HepG2 (cell line): Measurements from ENCODE around the gene ABI3. TPM values are rescaled to one million over a fixed set of nuclear protein-coding genes. Genes with fewer than 3 reads are reported as not detected.

Experiments
- EP300 ChIP-seq, 3 experiments: sonication (generic) in 1 of 3; formaldehyde crosslinking in 1 of 3; IDR thresholded peaks; 2 replicates each; pipeline versions ENCODE4 v1.5.1 to v1.6.1; 2011 to 2020; ENCODE audit warnings: low read depth in 2 of 3, low read length in 2 of 3, borderline replicate concordance in 1 of 3, improper control_type of control experiment in 1 of 3, mild to moderate bottlenecking in 1 of 3, missing genetic modification reagents in 1 of 3, moderate library complexity in 1 of 3
- ETV6 ChIP-seq: sonication (generic); formaldehyde crosslinking; conservative IDR thresholded peaks from 2 replicates; pipeline ENCODE4 v1.4.0; 2020; ENCODE audit warnings: missing genetic modification reagents
- MZF1 ChIP-seq: sonication (generic); formaldehyde crosslinking; IDR thresholded peaks from 2 replicates; pipeline ENCODE4 v1.8.1; 2023; ENCODE audit warnings: mild to moderate bottlenecking, missing genetic modification reagents, borderline replicate concordance
- NFATC3 ChIP-seq: sonication (generic); formaldehyde crosslinking; IDR thresholded peaks from 2 replicates; pipeline ENCODE4 v1.5.1; 2020; ENCODE audit warnings: mild to moderate bottlenecking, missing genetic modification reagents
- NFKB2 ChIP-seq: sonication (generic); formaldehyde crosslinking; IDR thresholded peaks from 2 replicates; pipeline ENCODE4 v1.4.0; 2020; ENCODE audit warnings: missing genetic modification reagents, borderline replicate concordance
- NR2F2 ChIP-seq: IDR thresholded peaks from 2 replicates; pipeline ENCODE4 v1.6.1; 2012; ENCODE audit warnings: low read depth, inconsistent platforms, borderline replicate concordance
- ONECUT2 ChIP-seq: sonication (generic); formaldehyde crosslinking; IDR thresholded peaks from 2 replicates; pipeline ENCODE4 v1.4.0; 2020; ENCODE audit warnings: missing genetic modification reagents
- PAXIP1 ChIP-seq: sonication (generic); formaldehyde crosslinking; conservative IDR thresholded peaks from 2 replicates; pipeline ENCODE4 v1.4.0; 2020; ENCODE audit warnings: mild to moderate bottlenecking, missing genetic modification reagents, moderate library complexity
- PHF8 ChIP-seq: sonication (generic); formaldehyde crosslinking; IDR thresholded peaks from 2 replicates; pipeline ENCODE4 v1.5.0; 2020; ENCODE audit warnings: missing genetic modification reagents
- POGK ChIP-seq: sonication (generic); formaldehyde crosslinking; conservative IDR thresholded peaks from 2 replicates; pipeline ENCODE4 v1.8.0; 2022; ENCODE audit warnings: mild to moderate bottlenecking, moderate library complexity, missing genetic modification reagents
- ZIK1 ChIP-seq: sonication (generic); formaldehyde crosslinking; IDR thresholded peaks from 2 replicates; pipeline ENCODE4 v1.5.0; 2020; ENCODE audit warnings: mild to moderate bottlenecking, low read depth, missing genetic modification reagents, borderline replicate concordance
- ZNF24 ChIP-seq: fragments of 450-650 bp; IDR thresholded peaks from 2 replicates; pipeline ENCODE4 v1.6.1; 2017; ENCODE audit warnings: antibody characterized with exemption, mild to moderate bottlenecking
- ZNF343 ChIP-seq: sonication (generic); formaldehyde crosslinking; IDR thresholded peaks from 2 replicates; pipeline ENCODE4 v1.4.0; 2020; ENCODE audit warnings: mild to moderate bottlenecking, missing genetic modification reagents
- ZNF674 ChIP-seq: sonication (generic); formaldehyde crosslinking; IDR thresholded peaks from 2 replicates; pipeline ENCODE4 v1.5.0; 2020; ENCODE audit warnings: low read depth, mild to moderate bottlenecking, missing genetic modification reagents
- ZNF770 ChIP-seq: sonication (generic); formaldehyde crosslinking; IDR thresholded peaks from 2 replicates; pipeline ENCODE4 v1.5.0; 2020; ENCODE audit warnings: mild to moderate bottlenecking, missing genetic modification reagents
- polyA plus RNA-seq, 8 experiments: library from polyadenylated mRNA; depleted of rRNA in 3 of 8; stranded (reverse) in 7 of 8; unstranded in 1 of 8; fragments of >200 nt; fragmentation: Illumina TruSeq in 4 of 8; extraction: Trizol in 4 of 8; gene quantifications; 2 replicates each; pipeline versions ENCODE4 v1.2.1 to v1.2.3, GENCODE V29; 2011 to 2016; ENCODE audit warnings: low read depth in 4 of 8, missing spikeins in 1 of 8, mixed read lengths in 1 of 8; ENCODE audit not compliant: insufficient read depth in 1 of 8
- total RNA-seq, 5 experiments: library from RNA; depleted of rRNA; stranded (reverse); fragments of >200 nt; fragmentation: Illumina TruSeq; extraction: Trizol; gene quantifications; 2 replicates each; pipeline ENCODE4 v1.2.3, GENCODE V29; 2016; ENCODE audit warnings: low read depth in 1 of 5

ABI3 gene
- total and polyA plus RNA-seq, 2 of the 13 experiments (the other 11 are each of a cell fraction or from before 2014, with no cell fraction given): not detected

- TF ChIP-seq NFKB2 (CRISPR knock-in tag) (peak; percentile 97), NFATC3 (no peak; the same call in 1 of the 2 replicates), PHF8 (CRISPR knock-in tag) (peak; percentile 71), NR2F2 (peak; percentile 78; the same call in 1 of the 2 replicates), ZNF24 (peak; percentile 99), ZNF770 (CRISPR knock-in tag) (peak; percentile 75), ZNF674 (no peak), ETV6 (CRISPR knock-in tag) (peak; percentile 21), ZNF343 (CRISPR knock-in tag) (peak; percentile 78; the same call in 1 of the 2 replicates), MZF1 (CRISPR knock-in tag) (no peak; the same call in 1 of the 2 replicates), POGK (peak; percentile 86), ONECUT2 (CRISPR knock-in tag) (peak; percentile 48), ZIK1 (CRISPR knock-in tag) (peak; percentile 19; the same call in 1 of the 2 replicates), PAXIP1 (peak; percentile 64), EP300 (IDR thresholded peaks at IDR 0.05; ENCODE audit: low read depth in 2 of 2, low read length in 2 of 2) (peak in 1 of 2 experiments; percentile 28; a peak in 1 of 4 replicates), EP300 (CRISPR knock-in tag; IDR thresholded peaks at IDR 0.05; ENCODE audit: borderline replicate concordance) (peak; percentile 35)
These were observed 18.4 kb upstream of the ABI3 start (continued) for GRCh38 chr17:49191917-49192741.
